Panc1 (cell line): ENCODE results near the gene PRXL2A. TPM values are rescaled to one million over a fixed set of nuclear protein-coding genes. Genes with fewer than 3 reads are reported as not detected.

Source experiments
- ATAC-seq: fragments of 200-7000 bp; cut with Tn5 transposase; 2 replicates; pipeline ENCODE4 v1.9.1; 2020; ENCODE audit warnings: mild to moderate bottlenecking, moderate library complexity
- BruUV-seq: library from RNA; stranded (reverse); fragments of 400-500 nt; replicated peaks from 2 replicates; lab custom pipeline; 2021; lab: Mats Ljungman, UMichigan
- CTCF ChIA-PET: fragments of 300-600 bp; sonication (Branson Sonifier 250); formaldehyde crosslinking; loops from one replicate; lab custom pipeline; 2022; ENCODE audit warnings: antibody characterized with exemption; lab: Charles Lee
- POLR2A ChIA-PET: fragments of 300-600 bp; sonication (Branson Sonifier 250); formaldehyde crosslinking; loops from one replicate; lab custom pipeline; 2022; ENCODE audit warnings: antibody characterized with exemption; lab: Charles Lee
- DNase-seq: peaks from one replicate; pipeline ENCODE4 v3.0.0-alpha.2; 2010; ENCODE audit warnings: low read depth, low spot score
- H3K27ac ChIP-seq: 2 replicates; pipeline ENCODE4 v1.5.1; 2011; ENCODE audit warnings: mild to moderate bottlenecking, low read length, inconsistent platforms
- H3K27me3 ChIP-seq: fragments of 200-500 bp; sonication (Bioruptor generic); 2 replicates; pipeline ENCODE4 v1.6.0; 2014; ENCODE audit warnings: low read length, inconsistent platforms; ENCODE audit not compliant: control insufficient read depth, insufficient read depth
- H3K36me3 ChIP-seq: fragments of 200-500 bp; sonication (Bioruptor generic); 2 replicates; pipeline ENCODE4 v1.5.1; 2014; ENCODE audit warnings: inconsistent platforms, mild to moderate bottlenecking, low read length, moderate library complexity; ENCODE audit not compliant: control insufficient read depth, insufficient read depth
- H3K4me1 ChIP-seq: 2 replicates; pipeline ENCODE4 v1.5.1; 2011; ENCODE audit warnings: inconsistent platforms, mild to moderate bottlenecking, low read length, moderate library complexity; ENCODE audit not compliant: control insufficient read depth, insufficient read depth
- H3K4me3 ChIP-seq, 2 experiments: 2 replicates each; pipeline ENCODE4 v1.5.1; 2011 to 2012; ENCODE audit warnings: low read depth in 2 of 2, low read length in 2 of 2, mild to moderate bottlenecking in 2 of 2, inconsistent platforms in 1 of 2, moderate library complexity in 1 of 2
- H3K9me3 ChIP-seq: fragments of 200-500 bp; sonication (Bioruptor generic); 2 replicates; pipeline ENCODE4 v1.5.1; 2014; ENCODE audit warnings: low read depth, mild to moderate bottlenecking, inconsistent platforms, low read length, moderate library complexity; ENCODE audit not compliant: control insufficient read depth, insufficient read depth
- CTCF ChIP-seq: fragments of 450-650 bp; IDR thresholded peaks from 2 replicates; pipeline ENCODE4 v1.5.1; 2017; ENCODE audit warnings: mild to moderate bottlenecking
- POLR2AphosphoS5 ChIP-seq: IDR thresholded peaks from 2 replicates; pipeline ENCODE4 v1.6.1; 2012; ENCODE audit warnings: mild to moderate bottlenecking, low read depth, low read length, moderate library complexity
- REST ChIP-seq, 2 experiments: IDR thresholded peaks; 2 replicates each; pipeline ENCODE4 v1.6.1; 2011 to 2012; ENCODE audit warnings: low read depth in 2 of 2, control low read depth in 1 of 2, low read length in 1 of 2, mild to moderate bottlenecking in 1 of 2, moderate library complexity in 1 of 2; ENCODE audit not compliant: insufficient read depth in 1 of 2
- SIN3A ChIP-seq: IDR thresholded peaks from 2 replicates; pipeline ENCODE4 v1.6.1; 2012; ENCODE audit warnings: low read depth, mild to moderate bottlenecking, low read length, moderate library complexity, borderline replicate concordance; ENCODE audit not compliant: insufficient read depth
- TCF7L2 ChIP-seq: IDR thresholded peaks from 2 replicates; pipeline ENCODE4 v1.6.1; 2011; ENCODE audit warnings: mild to moderate bottlenecking, low read depth, low read length, inconsistent platforms
- in situ Hi-C: cut with HindIII; loops from 2 replicates; pipeline ENCODE4 v1.10.0; 2016; ENCODE audit warnings: low sequenced_read_pairs, low pct_unique_long_range_greater_than_20kb
- intact Hi-C: fragments of 100-400 bp; cut with micrococcal nuclease; formaldehyde crosslinking; loops from one replicate; pipeline ENCODE4 v1.10.0; 2022; ENCODE audit not compliant: unreplicated experiment
- total RNA-seq: library from RNA; stranded (reverse); gene quantifications from one replicate; pipeline ENCODE4 v1.2.1, GENCODE V29; 2021; ENCODE audit not compliant: unreplicated experiment

PRXL2A gene
- total RNA-seq, 1 experiment from 2014 or later, result 89.0 TPM

- Histone ChIP-seq H3K36me3 (no peaks in the 10 kb centered on the region), H3K27ac (peak overlapping the region; percentile 79), H3K4me3 (peak overlapping the region; percentile 81 to 87), H3K9me3 (no peaks in the 10 kb centered on the region), H3K4me1 (peaks cover 32% of the 10 kb centered on the region), H3K27me3 (no peaks in the 10 kb centered on the region)
- DNase-seq (no peak), ATAC-seq (peak; percentile 54)
- POLR2A ChIA-PET, result no interaction called here
- BruUV-seq, result no TSS peak
- intact Hi-C loops, result no loop called here
- in situ Hi-C loops, result no loop called here
- TF ChIP-seq CTCF (no peak), REST (IDR thresholded peaks at IDR 0.05; ENCODE audit: insufficient read depth in 1 of 2, low read depth in 2 of 2, low read length in 1 of 2) (no peak), SIN3A (0 out of 2 replicates have a peak, but pooled peaks have one; percentile 68), TCF7L2 (no peak), POLR2AphosphoS5 (no peak)
- CTCF ChIA-PET, result no interaction called here
Observed at GRCh38 chr10:80454513-80455460, 46.4 kb downstream of the PRXL2A start.

GRCh38 chr10:80455461-80456349 lies 47.4 kb downstream of the PRXL2A start:
- DNase-seq, result no peak
- ATAC-seq, result no peak
- H3K36me3 ChIP-seq, result no peaks in the 10 kb centered on the region
- ChIA-PET CTCF (interaction anchor here (1.6 kb wide), 1 partner anchor 50 kb away, joined by 9 read pairs; no protein-coding TSS in a partner anchor), POLR2A (interaction anchor here (0.7 kb wide), 1 partner anchor 48 kb away, joined by 4 read pairs; no protein-coding TSS in a partner anchor)
- intact Hi-C loops, result no loop called here
- H3K27ac ChIP-seq, result peak overlapping the region; percentile 79
- peaks cover 35% of the 10 kb centered on the region for H3K4me1 ChIP-seq
- H3K4me3 ChIP-seq, result peak overlapping the region; percentile 81 to 87
- in situ Hi-C loops, result no loop called here
- no peaks in the 10 kb centered on the region for H3K27me3 ChIP-seq
- no peaks in the 10 kb centered on the region for H3K9me3 ChIP-seq
- BruUV-seq, result TSS peak; percentile 84
- TF ChIP-seq TCF7L2 (no peak), CTCF (no peak), REST (IDR thresholded peaks at IDR 0.05; ENCODE audit: insufficient read depth in 1 of 2, low read depth in 2 of 2, low read length in 1 of 2) (no peak), SIN3A (no peak), POLR2AphosphoS5 (no peak)
